ENCODE results near the gene EDIL3. TPM values are rescaled to one million over a fixed set of nuclear protein-coding genes. Genes with fewer than 3 reads are reported as not detected.

Gene EDIL3
- total and polyA plus RNA-seq, 9 of the 15 experiments (the other 6 are each of a cell fraction or from before 2014, with no cell fraction given) = 0.09 TPM; not detected in 8

DNA sequence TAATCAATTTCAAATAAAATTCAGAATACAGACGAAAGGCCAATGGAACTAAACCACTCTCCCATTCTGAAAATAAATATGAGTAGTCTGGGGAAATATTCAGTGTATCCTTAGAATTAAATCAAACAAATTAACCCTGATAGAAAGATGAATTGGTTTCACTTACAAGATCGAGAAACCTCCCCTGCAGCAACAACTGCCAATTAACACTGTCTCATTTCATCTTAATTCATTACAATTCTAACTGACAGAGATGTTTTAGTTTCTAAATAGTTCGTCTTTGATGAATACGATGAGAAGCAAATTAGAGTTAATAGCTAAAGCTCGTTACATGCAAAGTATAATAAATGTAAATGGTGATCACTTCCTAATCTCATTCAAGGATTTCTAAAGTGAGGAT is 247.1 kb downstream of the EDIL3 start:
- WGBS (ENCODE audit: insufficient coverage, low coverage, missing lambda C conversion rate) = under 1% methylated on average over 5 of the region's 5 CpGs
- no peak for TF ChIP-seq E2F3 (CRISPR knock-in tag; IDR thresholded peaks at IDR 0.05)
- TF ChIP-seq SIN3A (IDR thresholded peaks at IDR 0.05; ENCODE audit: borderline replicate concordance in 2 of 2, control insufficient read depth in 1 of 2, low read depth in 2 of 2, low read length in 2 of 2) = no peak
- TF ChIP-seq, protein P1, sequence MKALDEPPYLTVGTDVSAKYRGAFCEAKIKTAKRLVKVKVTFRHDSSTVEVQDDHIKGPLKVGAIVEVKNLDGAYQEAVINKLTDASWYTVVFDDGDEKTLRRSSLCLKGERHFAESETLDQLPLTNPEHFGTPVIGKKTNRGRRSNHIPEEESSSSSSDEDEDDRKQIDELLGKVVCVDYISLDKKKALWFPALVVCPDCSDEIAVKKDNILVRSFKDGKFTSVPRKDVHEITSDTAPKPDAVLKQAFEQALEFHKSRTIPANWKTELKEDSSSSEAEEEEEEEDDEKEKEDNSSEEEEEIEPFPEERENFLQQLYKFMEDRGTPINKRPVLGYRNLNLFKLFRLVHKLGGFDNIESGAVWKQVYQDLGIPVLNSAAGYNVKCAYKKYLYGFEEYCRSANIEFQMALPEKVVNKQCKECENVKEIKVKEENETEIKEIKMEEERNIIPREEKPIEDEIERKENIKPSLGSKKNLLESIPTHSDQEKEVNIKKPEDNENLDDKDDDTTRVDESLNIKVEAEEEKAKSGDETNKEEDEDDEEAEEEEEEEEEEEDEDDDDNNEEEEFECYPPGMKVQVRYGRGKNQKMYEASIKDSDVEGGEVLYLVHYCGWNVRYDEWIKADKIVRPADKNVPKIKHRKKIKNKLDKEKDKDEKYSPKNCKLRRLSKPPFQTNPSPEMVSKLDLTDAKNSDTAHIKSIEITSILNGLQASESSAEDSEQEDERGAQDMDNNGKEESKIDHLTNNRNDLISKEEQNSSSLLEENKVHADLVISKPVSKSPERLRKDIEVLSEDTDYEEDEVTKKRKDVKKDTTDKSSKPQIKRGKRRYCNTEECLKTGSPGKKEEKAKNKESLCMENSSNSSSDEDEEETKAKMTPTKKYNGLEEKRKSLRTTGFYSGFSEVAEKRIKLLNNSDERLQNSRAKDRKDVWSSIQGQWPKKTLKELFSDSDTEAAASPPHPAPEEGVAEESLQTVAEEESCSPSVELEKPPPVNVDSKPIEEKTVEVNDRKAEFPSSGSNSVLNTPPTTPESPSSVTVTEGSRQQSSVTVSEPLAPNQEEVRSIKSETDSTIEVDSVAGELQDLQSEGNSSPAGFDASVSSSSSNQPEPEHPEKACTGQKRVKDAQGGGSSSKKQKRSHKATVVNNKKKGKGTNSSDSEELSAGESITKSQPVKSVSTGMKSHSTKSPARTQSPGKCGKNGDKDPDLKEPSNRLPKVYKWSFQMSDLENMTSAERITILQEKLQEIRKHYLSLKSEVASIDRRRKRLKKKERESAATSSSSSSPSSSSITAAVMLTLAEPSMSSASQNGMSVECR (CRISPR knock-in tag; IDR thresholded peaks at IDR 0.05) = no peak
- TF ChIP-seq MXD1 (CRISPR knock-in tag; IDR thresholded peaks at IDR 0.05; ENCODE audit: borderline replicate concordance, poor library complexity, severe bottlenecking) = no peak
- TF ChIP-seq NR2C2 (CRISPR knock-in tag; IDR thresholded peaks at IDR 0.05) = no peak
- no peak for TF ChIP-seq NR2C2 (tag; IDR thresholded peaks at IDR 0.05)
- no peak for TF ChIP-seq SMARCA5 (IDR thresholded peaks at IDR 0.05)
- no peak for TF ChIP-seq NR1H2 (CRISPR knock-in tag; IDR thresholded peaks at IDR 0.05)
- TF ChIP-seq, protein P2, sequence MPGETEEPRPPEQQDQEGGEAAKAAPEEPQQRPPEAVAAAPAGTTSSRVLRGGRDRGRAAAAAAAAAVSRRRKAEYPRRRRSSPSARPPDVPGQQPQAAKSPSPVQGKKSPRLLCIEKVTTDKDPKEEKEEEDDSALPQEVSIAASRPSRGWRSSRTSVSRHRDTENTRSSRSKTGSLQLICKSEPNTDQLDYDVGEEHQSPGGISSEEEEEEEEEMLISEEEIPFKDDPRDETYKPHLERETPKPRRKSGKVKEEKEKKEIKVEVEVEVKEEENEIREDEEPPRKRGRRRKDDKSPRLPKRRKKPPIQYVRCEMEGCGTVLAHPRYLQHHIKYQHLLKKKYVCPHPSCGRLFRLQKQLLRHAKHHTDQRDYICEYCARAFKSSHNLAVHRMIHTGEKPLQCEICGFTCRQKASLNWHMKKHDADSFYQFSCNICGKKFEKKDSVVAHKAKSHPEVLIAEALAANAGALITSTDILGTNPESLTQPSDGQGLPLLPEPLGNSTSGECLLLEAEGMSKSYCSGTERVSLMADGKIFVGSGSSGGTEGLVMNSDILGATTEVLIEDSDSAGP (CRISPR knock-in tag; IDR thresholded peaks at IDR 0.05) = no peak
- TF ChIP-seq CHD4 (IDR thresholded peaks at IDR 0.05; ENCODE audit: insufficient read depth, insufficient replicate concordance, low read depth, low read length, poor library complexity, severe bottlenecking) = no peak
- no peak for TF ChIP-seq RBBP5 (IDR thresholded peaks at IDR 0.05; ENCODE audit: borderline replicate concordance, insufficient read depth, low read length, poor library complexity, severe bottlenecking)
- no peak for TF ChIP-seq ZNF79 (CRISPR knock-in tag; IDR thresholded peaks at IDR 0.05; ENCODE audit: low read depth)
- TF ChIP-seq NFIX (CRISPR knock-in tag; IDR thresholded peaks at IDR 0.05; ENCODE audit: low read depth) = no peak
- TF ChIP-seq XRCC4 (IDR thresholded peaks at IDR 0.05; ENCODE audit: extremely low read depth, insufficient read depth, insufficient read length) = no peak
- Histone ChIP-seq H3K9ac (ENCODE audit: insufficient read depth in 1 of 2, low read depth in 2 of 2, low read length in 2 of 2) (no peak overlapping the region), H3K4me3 (no peak overlapping the region), H3K27me3 (ENCODE audit: control insufficient read depth in 2 of 2, insufficient read depth in 2 of 2, low read length in 2 of 2) (no peaks in the 10 kb centered on the region), H3K9me1 (ENCODE audit: control insufficient read depth, insufficient read depth, low read length) (no peaks in the 10 kb centered on the region), H3K4me1 (replicated peaks in 1 of 2; ENCODE audit: control insufficient read depth in 2 of 2, insufficient read depth in 2 of 2, low read length in 2 of 2) (no peaks in the 10 kb centered on the region), H3K79me2 (ENCODE audit: control insufficient read depth, insufficient read depth, low read length) (no peaks in the 10 kb centered on the region), H3K27ac (ENCODE audit: extremely low read depth, low read depth, low read length) (no peak overlapping the region), H3K36me3 (ENCODE audit: control insufficient read depth, insufficient read depth, low read length) (no peaks in the 10 kb centered on the region), H4K20me1 (replicated peaks; ENCODE audit: control insufficient read depth, insufficient read depth, low read length) (no peaks in the 10 kb centered on the region), H3K4me2 (ENCODE audit: insufficient read depth, low read length) (no peak overlapping the region), H3K9me3 (replicated peaks; ENCODE audit: control insufficient read depth, insufficient read depth, low read depth, low read length) (no peaks in the 10 kb centered on the region), H2AFZ (ENCODE audit: low read depth, low read length) (no peak overlapping the region)
- ChIA-PET POLR2A (no interaction called here), CTCF (ENCODE audit: low intra/inter-chr PET ratio) (no interaction called here)
- ATAC-seq (no peak), FAIRE-seq (no peak), DNase-seq (ENCODE audit: extremely low read depth in 1 of 4, low spot score in 3 of 4) (no peak)
- BruUV-seq (replicated peaks) = no TSS peak
- in situ Hi-C loops (cut with MboI) = no loop called here
- intact Hi-C loops (cut with micrococcal nuclease) = no loop called here

Measured in K562 (cell line).